Erythroblast (primary cell): ENCODE data around the gene DR1.

Experiments
- GATA1 ChIP-seq: IDR thresholded peaks from 2 replicates; pipeline ENCODE4 v1.6.1; 2011; ENCODE audit warnings: low read depth, mild to moderate bottlenecking, control low read depth, low read length, moderate library complexity
- POLR2A ChIP-seq: IDR thresholded peaks from 2 replicates; pipeline ENCODE4 v1.6.1; 2011; ENCODE audit warnings: mild to moderate bottlenecking, low read length

- TF ChIP-seq POLR2A (no peak), GATA1 (no peak)
These were observed 5.2 kb downstream of the DR1 start for GRCh38 chr1:93350875-93351274.
